NCI-H1048 (cell line): ENCODE data around the gene BAIAP2L2.
A peak's percentile ranks its signal among the peaks of the same experiment; 100 is the strongest.

Experiments
- DNase-seq: peaks from one replicate; lab custom pipeline; 2025; lab: John Stamatoyannopoulos, UW

The BAIAP2L2 gene

GRCh38 chr22:38067761-38068360, 42.6 kb downstream of the BAIAP2L2 start:
- no peak for DNase-seq

GRCh38 chr22:38067028-38067415, 43.5 kb downstream of the BAIAP2L2 start:
- DNase-seq = no peak

- DNase-seq = no peak
These were observed 44.0 kb downstream of the BAIAP2L2 start for GRCh38 chr22:38066381-38067027.

- DNase-seq = no peak
These were observed 44.9 kb downstream of the BAIAP2L2 start for GRCh38 chr22:38065539-38065938.

GRCh38 chr22:38062791-38063190, 47.7 kb downstream of the BAIAP2L2 start:
- no peak for DNase-seq

- DNase-seq = peak; percentile 75
These were observed 53.3 kb downstream of the BAIAP2L2 start, which contains the start of gene PICK1 for GRCh38 chr22:38056969-38057891. PICK1 (plus strand) TSS chr22:38057404; CDS start chr22:38057810, 406 bp downstream.

GRCh38 chr22:38051900-38052862, 58.3 kb downstream of the BAIAP2L2 start:
- DNase-seq = peak; percentile 58

- DNase-seq = no peak
These were observed 59.2 kb downstream of the BAIAP2L2 start for GRCh38 chr22:38051261-38051660.

GRCh38 chr22:38050720-38051119, 59.8 kb downstream of the BAIAP2L2 start:
- DNase-seq = no peak

GRCh38 chr22:38049812-38050619, 60.5 kb downstream of the BAIAP2L2 start:
- DNase-seq = no peak

- DNase-seq = no peak
These were observed 64.3 kb downstream of the BAIAP2L2 start for GRCh38 chr22:38046070-38046748.

- DNase-seq = no peak
These were observed 67.1 kb downstream of the BAIAP2L2 start for GRCh38 chr22:38043151-38044039.

- no peak for DNase-seq
These were observed 68.0 kb downstream of the BAIAP2L2 start for GRCh38 chr22:38042488-38042790.

- no peak for DNase-seq
These were observed 68.6 kb downstream of the BAIAP2L2 start for GRCh38 chr22:38041760-38042487.

- DNase-seq = no peak
These were observed 69.3 kb downstream of the BAIAP2L2 start for GRCh38 chr22:38040953-38041759.

GRCh38 chr22:38038890-38039812, 71.3 kb downstream of the BAIAP2L2 start:
- DNase-seq = no peak

GRCh38 chr22:38038426-38038825, 72.1 kb downstream of the BAIAP2L2 start:
- DNase-seq = no peak
